Measurements from ENCODE around the gene MINK1.
A peak's percentile ranks its signal among the peaks of the same experiment; 100 is the strongest.

The MINK1 gene

GRCh38 chr17:4900231-4901107 lies 67.3 kb downstream of the MINK1 start:
- H3K27ac ChIP-seq (ENCODE audit: poor library complexity, severe bottlenecking) = no peak overlapping the region

GRCh38 chr17:4901108-4901647 lies 68.0 kb downstream of the MINK1 start:
- Histone ChIP-seq H3K9me3 (ENCODE audit: severe bottlenecking) (no peaks in the 10 kb centered on the region), H3K27ac (ENCODE audit: poor library complexity, severe bottlenecking) (no peak overlapping the region), H3K27me3 (ENCODE audit: insufficient read depth, poor library complexity, severe bottlenecking) (no peaks in the 10 kb centered on the region), H3K4me3 (ENCODE audit: severe bottlenecking) (no peak overlapping the region), H3K4me1 (ENCODE audit: insufficient read depth, poor library complexity, severe bottlenecking) (peaks cover 4% of the 10 kb centered on the region), H3K36me3 (ENCODE audit: low read depth) (peaks cover 14% of the 10 kb centered on the region)
- ATAC-seq (ENCODE audit: low read depth) (no peak), DNase-seq (ENCODE audit: low spot score) (no peak)
- TF ChIP-seq CTCF (IDR thresholded peaks at IDR 0.05; ENCODE audit: poor library complexity, severe bottlenecking) = no peak

More at GRCh38 chr17:4900231-4901107, 67.3 kb downstream of the MINK1 start:
- Histone ChIP-seq H3K36me3 (ENCODE audit: low read depth) (peaks cover 21% of the 10 kb centered on the region), H3K27me3 (ENCODE audit: insufficient read depth, poor library complexity, severe bottlenecking) (no peaks in the 10 kb centered on the region), H3K4me3 (ENCODE audit: severe bottlenecking) (no peak overlapping the region), H3K9me3 (ENCODE audit: severe bottlenecking) (no peaks in the 10 kb centered on the region), H3K4me1 (ENCODE audit: insufficient read depth, poor library complexity, severe bottlenecking) (peaks cover 4% of the 10 kb centered on the region)
- no peak for TF ChIP-seq CTCF (IDR thresholded peaks at IDR 0.05; ENCODE audit: poor library complexity, severe bottlenecking)
- no peak for ATAC-seq (ENCODE audit: low read depth)
- no peak for DNase-seq (ENCODE audit: low spot score)

GRCh38 chr17:4901648-4902344 lies 68.7 kb downstream of the MINK1 start:
- DNase-seq (ENCODE audit: low spot score) (no peak), ATAC-seq (ENCODE audit: low read depth) (no peak)
- peaks cover 4% of the 10 kb centered on the region for H3K4me1 ChIP-seq (ENCODE audit: insufficient read depth, poor library complexity, severe bottlenecking)
- no peaks in the 10 kb centered on the region for H3K9me3 ChIP-seq (ENCODE audit: severe bottlenecking)
- no peak overlapping the region for H3K27ac ChIP-seq (ENCODE audit: poor library complexity, severe bottlenecking)
- H3K4me3 ChIP-seq (ENCODE audit: severe bottlenecking) = no peak overlapping the region
- H3K27me3 ChIP-seq (ENCODE audit: insufficient read depth, poor library complexity, severe bottlenecking) = no peaks in the 10 kb centered on the region
- peaks cover 7% of the 10 kb centered on the region for H3K36me3 ChIP-seq (ENCODE audit: low read depth)
- no peak for TF ChIP-seq CTCF (IDR thresholded peaks at IDR 0.05; ENCODE audit: poor library complexity, severe bottlenecking)

GRCh38 chr17:4902540-4902939 lies 69.4 kb downstream of the MINK1 start:
- H3K36me3 ChIP-seq (ENCODE audit: low read depth) = peaks cover 2% of the 10 kb centered on the region; the same call in 1 of the 2 replicates
- H3K9me3 ChIP-seq (ENCODE audit: severe bottlenecking) = no peaks in the 10 kb centered on the region
- DNase-seq (ENCODE audit: low spot score) (no peak), ATAC-seq (ENCODE audit: low read depth) (no peak)
- TF ChIP-seq CTCF (IDR thresholded peaks at IDR 0.05; ENCODE audit: poor library complexity, severe bottlenecking) = no peak
- peak overlapping the region; percentile 9 for H3K27ac ChIP-seq (ENCODE audit: poor library complexity, severe bottlenecking)
- no peaks in the 10 kb centered on the region for H3K27me3 ChIP-seq (ENCODE audit: insufficient read depth, poor library complexity, severe bottlenecking)
- H3K4me3 ChIP-seq (ENCODE audit: severe bottlenecking) = no peak overlapping the region
- H3K4me1 ChIP-seq (ENCODE audit: insufficient read depth, poor library complexity, severe bottlenecking) = peaks cover 4% of the 10 kb centered on the region
